ENCODE measurements around the gene SLC4A2.
A peak's percentile ranks its signal among the peaks of the same experiment; 100 is the strongest.
"Not testable (repeated sequence)": the region's sequence is repeated elsewhere in the genome, so short reads cannot be mapped to it uniquely, and the experiment has no call there.

The SLC4A2 gene

GRCh38 chr7:151024435-151025056, 34.8 kb upstream of the SLC4A2 start, which contains the start of gene ATG9B:
Gene ATG9B (minus strand): TSS chr7:151024494. CDS start chr7:151024423, 71 bp downstream.
- DNase-seq: no peak

GRCh38 chr7:151025924-151026671, 33.3 kb upstream of the SLC4A2 start:
- DNase-seq: no peak

GRCh38 chr7:151026771-151027727, 32.3 kb upstream of the SLC4A2 start:
- DNase-seq: not testable (repeated sequence)

GRCh38 chr7:151027728-151028130, 31.7 kb upstream of the SLC4A2 start:
- DNase-seq: not testable (repeated sequence)

- DNase-seq: peak; percentile 97
These were observed 31.1 kb upstream of the SLC4A2 start, which contains the start of gene ABCB8 for GRCh38 chr7:151028131-151028947. Gene ABCB8 (plus strand): TSS chr7:151028450. CDS start chr7:151028516, 66 bp downstream.

DNA sequence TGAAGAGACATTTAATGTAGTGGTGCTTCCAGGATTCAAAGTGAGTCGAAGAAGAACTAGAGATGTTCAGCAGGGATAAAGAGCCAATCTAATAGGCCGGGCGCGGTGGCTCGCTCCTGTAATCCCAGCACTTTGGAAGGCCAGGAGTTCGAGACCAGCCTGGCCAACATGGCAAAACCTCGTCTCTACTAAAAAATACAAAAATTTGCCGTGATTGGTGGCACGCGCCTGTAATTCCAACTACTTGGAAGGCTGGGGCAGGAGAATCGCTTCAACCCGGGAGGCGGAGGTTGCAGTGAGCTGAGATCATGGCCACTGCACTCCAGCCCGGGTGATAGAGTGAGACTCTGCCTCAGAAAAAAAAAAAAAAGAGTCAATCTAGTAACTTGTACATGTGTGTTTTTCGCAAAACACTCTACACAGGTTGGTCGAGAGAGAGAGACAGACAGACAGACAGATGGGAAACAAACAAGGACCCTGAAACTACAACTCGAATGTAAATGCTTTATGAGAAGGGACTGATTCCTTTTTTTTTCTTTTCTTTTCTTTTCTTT, 30.4 kb upstream of the SLC4A2 start:
- DNase-seq: no peak

DNA sequence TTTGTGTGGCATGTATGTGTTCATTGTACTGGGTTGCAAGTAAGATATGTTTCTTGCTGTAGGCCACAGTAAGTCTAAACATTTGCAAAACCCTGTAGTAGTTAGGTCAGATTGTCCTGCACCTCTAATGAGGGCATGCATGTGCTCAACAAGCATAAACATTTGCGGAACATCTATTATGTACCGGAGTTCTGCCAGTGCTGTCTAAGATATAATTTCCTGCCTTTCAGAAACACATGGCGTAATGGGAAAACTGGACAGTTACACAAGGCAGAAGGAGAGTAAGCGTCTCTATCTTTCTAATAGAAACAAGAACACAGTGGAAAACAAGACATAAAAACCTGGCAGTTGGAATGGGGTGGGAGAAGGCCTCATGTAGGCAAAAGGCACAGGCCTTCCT, 28.4 kb upstream of the SLC4A2 start:
- DNase-seq: no peak

DNA sequence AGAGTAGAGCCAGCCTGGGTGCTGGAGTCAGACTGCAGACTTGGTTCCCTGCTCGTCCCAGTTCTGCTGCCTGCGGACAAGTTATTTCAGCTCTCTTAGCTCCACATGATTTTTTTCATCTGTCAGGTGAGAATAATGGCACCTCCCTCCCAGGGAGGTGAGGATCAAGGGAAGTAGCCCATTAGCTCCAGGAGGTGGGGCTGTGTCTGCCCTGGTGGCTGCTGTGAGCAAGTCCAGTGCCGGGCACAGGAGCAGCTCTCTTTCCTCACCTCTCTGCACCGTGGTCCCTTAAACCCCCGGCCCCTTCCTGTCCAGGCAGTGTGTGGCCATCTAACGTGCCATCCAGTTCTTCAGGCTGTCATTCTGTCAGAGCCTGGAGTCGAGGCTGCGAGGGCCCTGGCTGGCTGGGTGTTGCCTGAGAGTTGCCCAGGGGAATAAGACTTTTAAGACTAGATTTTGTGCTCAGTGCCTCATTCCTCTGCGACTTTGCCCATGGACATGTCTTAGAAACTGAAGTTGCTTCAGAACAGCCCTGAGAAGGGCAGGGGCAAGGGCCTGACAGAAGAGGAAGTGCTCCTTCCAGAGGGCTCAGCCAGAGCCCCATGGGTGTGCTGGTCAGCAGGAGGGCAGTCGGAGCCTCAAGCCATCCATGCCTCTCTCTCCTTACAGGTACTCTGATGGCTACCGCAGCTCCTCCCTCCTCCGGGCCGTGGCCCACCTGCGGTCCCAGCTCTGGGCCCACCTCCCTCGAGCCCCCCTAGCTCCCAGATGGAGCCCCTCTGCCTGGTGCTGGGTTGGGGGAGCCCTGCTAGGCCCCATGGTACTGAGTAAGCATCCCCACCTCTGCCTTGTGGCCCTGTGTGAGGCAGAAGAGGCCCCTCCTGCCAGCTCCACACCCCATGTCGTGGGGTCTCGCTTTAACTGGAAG, 26.2 kb upstream of the SLC4A2 start:
- DNase-seq: no peak

DNA sequence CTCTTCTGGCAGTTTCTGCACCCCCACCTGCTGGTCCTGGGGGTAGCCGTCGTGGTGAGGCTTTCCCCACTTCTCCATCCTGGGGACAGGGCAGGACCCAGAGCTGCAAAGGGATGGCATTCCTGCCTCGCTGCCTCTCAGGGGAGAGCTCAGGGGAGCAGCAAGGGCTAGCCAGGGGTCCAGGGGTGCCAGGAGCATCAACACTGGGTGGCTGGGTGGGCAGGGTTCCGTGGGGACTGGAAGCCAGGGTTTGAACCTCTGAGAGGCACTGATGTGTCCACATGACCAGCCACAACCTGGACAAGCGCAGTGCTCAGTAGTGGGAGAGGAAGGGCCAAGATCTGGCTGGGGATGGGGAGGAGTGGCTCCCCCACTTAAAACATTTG, 25.5 kb upstream of the SLC4A2 start:
- no peak for DNase-seq

DNA sequence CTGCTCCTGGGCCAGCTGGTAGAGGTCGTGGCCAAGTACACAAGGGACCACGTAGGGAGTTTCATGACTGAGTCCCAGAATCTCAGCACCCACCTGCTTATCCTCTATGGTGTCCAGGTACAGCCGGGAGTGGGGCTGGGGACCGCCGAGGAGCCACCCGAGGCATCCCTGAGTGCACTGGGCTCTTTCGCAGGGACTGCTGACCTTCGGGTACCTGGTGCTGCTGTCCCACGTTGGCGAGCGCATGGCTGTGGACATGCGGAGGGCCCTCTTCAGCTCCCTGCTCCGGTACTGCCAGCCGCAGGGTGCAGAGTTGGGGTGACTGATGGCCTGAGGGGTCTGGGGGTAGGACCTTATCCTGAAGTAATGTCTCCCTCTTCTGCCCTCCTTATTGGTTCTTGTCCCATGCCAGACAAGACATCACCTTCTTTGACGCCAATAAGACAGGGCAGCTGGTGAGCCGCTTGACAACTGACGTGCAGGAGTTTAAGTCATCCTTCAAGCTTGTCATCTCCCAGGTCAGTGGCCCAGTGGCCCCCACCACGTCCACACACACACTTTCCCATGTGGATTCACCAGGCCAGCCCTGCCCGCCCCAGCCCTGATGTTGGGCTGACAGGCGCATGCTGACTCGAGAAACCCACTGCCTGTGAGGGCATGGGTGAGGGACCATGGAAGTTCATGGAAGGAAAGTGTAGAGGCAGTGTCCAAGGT, 24.9 kb upstream of the SLC4A2 start:
- no peak for DNase-seq

DNA sequence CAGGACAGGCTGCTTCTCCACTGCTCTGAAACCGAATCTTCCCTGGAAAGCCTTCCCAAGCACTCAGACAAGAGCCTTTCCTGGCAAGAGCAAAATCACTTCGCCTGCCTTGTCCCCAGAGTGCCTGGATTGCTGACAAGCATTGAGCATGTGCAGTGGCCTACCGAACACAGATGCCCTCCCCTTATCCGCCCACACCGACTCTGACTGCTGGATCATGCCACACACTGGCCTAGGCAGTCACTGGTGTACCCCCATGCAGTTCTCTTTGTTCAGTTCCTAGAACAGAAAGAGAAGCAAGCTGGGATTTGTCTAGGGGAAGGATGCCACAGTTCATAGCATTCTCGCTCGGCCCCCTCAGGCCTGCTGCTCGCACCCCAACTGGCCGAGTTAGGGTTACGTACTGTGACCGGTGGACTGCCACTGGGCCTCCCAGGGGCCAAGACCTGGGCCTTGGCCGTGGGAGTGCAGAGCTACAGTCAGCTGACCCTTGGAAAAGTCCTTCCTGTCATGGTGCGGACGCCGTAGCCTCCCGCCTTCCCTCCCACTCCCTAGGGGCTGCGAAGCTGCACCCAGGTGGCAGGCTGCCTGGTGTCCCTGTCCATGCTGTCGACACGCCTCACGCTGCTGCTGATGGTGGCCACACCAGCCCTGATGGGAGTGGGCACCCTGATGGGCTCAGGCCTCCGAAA, 24.2 kb upstream of the SLC4A2 start:
- no peak for DNase-seq

DNA sequence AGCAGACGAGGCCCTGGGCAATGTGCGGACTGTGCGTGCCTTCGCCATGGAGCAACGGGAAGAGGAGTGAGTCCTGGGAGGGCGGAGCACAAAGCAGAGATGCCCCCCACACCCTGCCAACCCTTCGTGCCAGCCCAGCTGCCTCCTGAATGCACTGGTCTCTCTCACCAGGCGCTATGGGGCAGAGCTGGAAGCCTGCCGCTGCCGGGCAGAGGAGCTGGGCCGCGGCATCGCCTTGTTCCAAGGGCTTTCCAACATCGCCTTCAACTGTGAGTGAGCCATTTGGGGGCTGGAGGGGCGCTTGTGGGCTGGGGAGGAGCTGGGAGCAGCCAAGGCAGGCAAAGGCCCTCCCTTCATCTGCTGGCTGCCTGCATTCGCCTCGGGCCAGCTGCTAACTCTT, 23.5 kb upstream of the SLC4A2 start:
- DNase-seq: no peak

GRCh38 chr7:151038951-151039849, 20.2 kb upstream of the SLC4A2 start:
- no peak for DNase-seq

DNA sequence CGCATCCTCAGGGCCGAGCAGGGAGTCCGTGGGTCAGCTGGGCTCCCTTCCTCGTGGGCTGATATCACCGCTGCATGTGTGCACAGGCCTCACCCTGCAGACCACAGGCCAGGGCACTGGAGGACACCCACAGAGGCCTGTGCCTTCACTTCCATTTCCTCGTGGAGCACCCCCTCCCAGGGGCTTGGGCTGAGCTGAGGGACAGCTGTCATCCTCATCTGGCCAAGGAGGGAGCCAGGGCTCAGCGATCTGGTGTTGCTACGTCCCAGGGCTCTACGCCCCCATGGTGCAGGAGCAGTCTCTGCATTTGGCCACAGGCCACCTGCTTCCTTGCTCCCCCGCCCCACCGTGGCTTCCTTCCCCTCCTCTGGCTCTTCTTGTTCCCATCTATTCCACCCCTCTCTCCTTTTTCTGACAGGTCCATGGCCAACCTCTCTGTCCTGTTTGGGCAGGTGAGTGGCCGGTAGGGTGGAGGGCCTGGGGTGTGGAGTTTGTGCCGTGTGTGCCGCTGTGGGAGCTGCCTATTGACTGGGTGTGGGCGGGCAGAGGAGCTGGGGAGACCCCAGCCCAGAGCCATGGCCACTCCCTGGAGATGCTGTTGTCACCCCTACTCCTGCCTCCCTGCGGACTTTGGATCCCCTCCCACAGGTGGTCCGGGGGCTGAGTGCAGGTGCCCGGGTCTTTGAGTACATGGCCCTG, 19.4 kb upstream of the SLC4A2 start:
- no peak for DNase-seq

GRCh38 chr7:151040616-151041375, 18.6 kb upstream of the SLC4A2 start:
- DNase-seq: no peak

DNA sequence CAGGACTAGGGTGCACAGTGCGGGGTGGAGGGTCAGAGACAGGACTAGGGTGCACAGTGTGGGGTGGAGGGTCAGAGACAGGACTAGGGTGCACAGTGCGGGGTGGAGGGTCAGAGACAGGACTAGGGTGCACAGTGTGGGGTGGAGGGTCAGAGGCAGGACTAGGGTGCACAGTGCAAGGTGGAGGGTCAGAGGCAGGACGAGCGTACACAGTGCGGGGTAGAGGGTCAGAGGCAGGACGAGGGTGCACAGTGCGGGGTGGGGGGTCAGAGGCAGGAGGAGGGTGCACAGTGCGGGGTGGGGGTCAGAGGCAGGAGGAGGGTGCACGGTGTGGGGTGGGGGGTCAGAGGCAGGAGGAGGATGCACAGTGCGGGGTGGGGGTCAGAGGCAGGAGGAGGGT, 15.9 kb upstream of the SLC4A2 start:
- not testable (repeated sequence) for DNase-seq

DNA sequence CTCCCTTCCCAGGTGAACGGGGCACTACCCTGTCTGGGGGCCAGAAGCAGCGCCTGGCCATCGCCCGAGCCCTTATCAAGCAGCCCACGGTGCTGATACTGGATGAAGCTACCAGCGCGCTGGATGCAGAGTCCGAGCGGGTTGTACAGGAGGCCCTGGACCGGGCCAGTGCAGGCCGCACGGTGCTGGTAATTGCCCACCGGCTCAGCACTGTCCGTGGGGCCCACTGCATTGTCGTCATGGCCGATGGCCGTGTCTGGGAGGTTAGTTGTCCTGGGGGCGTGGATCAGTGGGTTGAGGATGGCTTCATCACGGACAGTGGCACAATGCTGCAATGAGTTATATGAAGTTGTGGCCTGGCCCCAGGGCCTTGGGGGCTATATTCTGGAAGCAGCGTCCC, 15.4 kb upstream of the SLC4A2 start:
- no peak for DNase-seq

Measured in SHP77 treated with DMSO at 0.1 percent for 48 hours (cell line).